Calu3 (cell line): Measurements from ENCODE around the gene GPATCH11. TPM values are rescaled to one million over a fixed set of nuclear protein-coding genes. Genes with fewer than 3 reads are reported as not detected.

Source experiments
- BruUV-seq: library from RNA; stranded (reverse); fragments of 400-500 nt; replicated peaks from 2 replicates; lab custom pipeline; 2021; lab: Mats Ljungman, UMichigan
- CTCF ChIA-PET: fragments of 300-600 bp; sonication (Branson Sonifier 250); formaldehyde crosslinking; loops from one replicate; lab custom pipeline; 2022; ENCODE audit warnings: antibody characterized with exemption; lab: Charles Lee
- DNase-seq: peaks from one replicate; pipeline ENCODE4 v3.0.0; 2022
- H3K27ac Mint-ChIP-seq: one replicate; pipeline ENCODE4 v1.8.0; 2022; ENCODE audit warnings: mixed read lengths; ENCODE audit not compliant: unreplicated experiment
- H3K27me3 Mint-ChIP-seq: one replicate; pipeline ENCODE4 v1.8.0; 2022; ENCODE audit warnings: mixed read lengths; ENCODE audit not compliant: unreplicated experiment
- H3K36me3 Mint-ChIP-seq: one replicate; pipeline ENCODE4 v1.8.0; 2022; ENCODE audit warnings: mild to moderate bottlenecking, moderate library complexity, mixed read lengths; ENCODE audit not compliant: insufficient read depth, unreplicated experiment
- H3K4me1 Mint-ChIP-seq: one replicate; pipeline ENCODE4 v1.8.0; 2022; ENCODE audit warnings: mild to moderate bottlenecking, low read depth, mixed read lengths; ENCODE audit not compliant: unreplicated experiment
- H3K4me3 Mint-ChIP-seq: one replicate; pipeline ENCODE4 v1.8.0; 2022; ENCODE audit warnings: mild to moderate bottlenecking, low read depth, moderate library complexity, mixed read lengths; ENCODE audit not compliant: unreplicated experiment
- H3K9me3 Mint-ChIP-seq: one replicate; pipeline ENCODE4 v1.8.0; 2022; ENCODE audit warnings: low read depth, mixed read lengths; ENCODE audit not compliant: unreplicated experiment
- intact Hi-C: fragments of 100-400 bp; cut with micrococcal nuclease; formaldehyde crosslinking; loops from one replicate; pipeline ENCODE4 v1.10.0; 2022; ENCODE audit not compliant: unreplicated experiment
- total RNA-seq: library from RNA; stranded (reverse); gene quantifications from 2 replicates; pipeline ENCODE4 v1.2.3, GENCODE V29; 2022
- TF ChIP-seq, protein P1 (sequence below): fragments of 200-600 bp; IDR thresholded peaks from one replicate; pipeline ENCODE4 v1.8.0; 2022; ENCODE audit warnings: antibody characterized with exemption; ENCODE audit not compliant: unreplicated experiment

The GPATCH11 gene
- total RNA-seq, 1 experiment from 2014 or later, result 5.4 TPM

DNA sequence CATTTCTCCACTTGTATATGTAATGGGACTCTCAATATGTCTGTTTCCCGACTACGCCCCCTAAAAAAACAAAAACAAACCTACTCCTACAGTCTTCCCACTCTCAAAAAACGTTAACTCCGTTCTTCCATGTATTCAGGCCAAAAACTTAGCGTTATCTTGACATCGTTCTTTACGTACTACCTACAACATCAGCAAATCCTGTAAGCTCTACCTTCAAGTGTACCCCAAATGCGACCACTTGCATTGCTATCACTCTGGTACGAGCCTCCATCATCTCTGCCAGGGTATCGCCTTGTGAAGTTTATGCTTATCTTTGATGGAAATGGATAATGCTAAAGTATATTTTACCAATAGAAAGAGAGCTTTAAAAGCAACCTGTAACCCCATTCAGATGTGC is 479 bp downstream of the GPATCH11 start:
- Mint-ChIP-seq H3K4me1 (no peaks in the 10 kb centered on the region), H3K27ac (no peak overlapping the region), H3K27me3 (no peaks in the 10 kb centered on the region), H3K4me3 (no peak overlapping the region), H3K9me3 (no peaks in the 10 kb centered on the region), H3K36me3 (peaks cover 8% of the 10 kb centered on the region)
- TF ChIP-seq, protein P1, sequence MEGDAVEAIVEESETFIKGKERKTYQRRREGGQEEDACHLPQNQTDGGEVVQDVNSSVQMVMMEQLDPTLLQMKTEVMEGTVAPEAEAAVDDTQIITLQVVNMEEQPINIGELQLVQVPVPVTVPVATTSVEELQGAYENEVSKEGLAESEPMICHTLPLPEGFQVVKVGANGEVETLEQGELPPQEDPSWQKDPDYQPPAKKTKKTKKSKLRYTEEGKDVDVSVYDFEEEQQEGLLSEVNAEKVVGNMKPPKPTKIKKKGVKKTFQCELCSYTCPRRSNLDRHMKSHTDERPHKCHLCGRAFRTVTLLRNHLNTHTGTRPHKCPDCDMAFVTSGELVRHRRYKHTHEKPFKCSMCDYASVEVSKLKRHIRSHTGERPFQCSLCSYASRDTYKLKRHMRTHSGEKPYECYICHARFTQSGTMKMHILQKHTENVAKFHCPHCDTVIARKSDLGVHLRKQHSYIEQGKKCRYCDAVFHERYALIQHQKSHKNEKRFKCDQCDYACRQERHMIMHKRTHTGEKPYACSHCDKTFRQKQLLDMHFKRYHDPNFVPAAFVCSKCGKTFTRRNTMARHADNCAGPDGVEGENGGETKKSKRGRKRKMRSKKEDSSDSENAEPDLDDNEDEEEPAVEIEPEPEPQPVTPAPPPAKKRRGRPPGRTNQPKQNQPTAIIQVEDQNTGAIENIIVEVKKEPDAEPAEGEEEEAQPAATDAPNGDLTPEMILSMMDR, result no peak
- intact Hi-C loops, result no loop called here
- CTCF ChIA-PET, result no interaction called here
- TSS peak; percentile 77 for BruUV-seq
- DNase-seq, result no peak

DNA sequence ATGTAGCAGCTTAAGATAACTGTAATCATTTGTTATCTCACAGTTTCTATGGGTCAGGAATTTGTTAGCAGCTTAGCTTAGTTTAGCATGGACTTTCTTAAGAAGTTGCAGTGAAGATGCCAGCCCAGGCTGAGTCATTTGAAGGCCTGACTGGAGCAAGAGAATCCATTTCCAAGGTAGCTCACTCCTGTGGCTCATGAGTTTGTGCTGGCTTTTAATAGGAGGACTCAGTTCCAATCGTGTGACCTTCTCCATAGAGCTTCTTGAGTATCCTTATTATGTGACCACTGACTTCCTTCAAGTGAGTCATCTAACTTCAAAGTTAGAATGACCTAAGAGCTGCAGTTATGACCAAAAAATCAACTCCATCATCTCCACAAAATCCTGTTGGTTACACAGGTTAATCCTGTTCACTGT is 1.4 kb downstream of the GPATCH11 start:
- intact Hi-C loops, result no loop called here
- Mint-ChIP-seq H3K27ac (no peak overlapping the region), H3K27me3 (no peaks in the 10 kb centered on the region), H3K9me3 (no peaks in the 10 kb centered on the region), H3K4me3 (no peak overlapping the region), H3K4me1 (no peaks in the 10 kb centered on the region), H3K36me3 (peaks cover 1% of the 10 kb centered on the region)
- DNase-seq, result no peak
- TF ChIP-seq, protein P1, result no peak
- no TSS peak for BruUV-seq
- CTCF ChIA-PET, result no interaction called here

DNA sequence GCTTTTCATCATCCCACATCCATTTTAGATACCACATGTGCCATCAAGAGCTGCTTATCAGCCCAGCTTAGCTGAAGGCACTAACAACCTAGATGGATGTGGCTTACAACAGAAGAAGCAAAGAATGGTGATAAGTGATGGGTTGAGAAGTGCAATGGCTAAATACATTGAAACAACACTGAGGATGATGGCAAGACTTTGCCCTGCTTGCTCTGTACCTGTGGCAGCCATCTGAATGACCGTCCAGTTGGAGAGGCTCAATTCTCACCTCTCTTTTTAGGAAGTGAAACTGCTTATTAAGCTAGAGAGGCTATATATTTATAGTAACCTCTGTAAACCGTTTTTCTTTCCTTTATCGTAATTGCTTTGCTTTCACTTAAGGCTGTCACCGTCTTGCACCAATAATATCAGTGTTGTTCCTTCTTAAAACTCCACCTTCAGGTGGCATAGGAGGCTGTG is 5.7 kb downstream of the GPATCH11 start:
- no peak for DNase-seq
- H3K36me3 Mint-ChIP-seq, result no peaks in the 10 kb centered on the region
- H3K27me3 Mint-ChIP-seq, result no peaks in the 10 kb centered on the region
- H3K4me3 Mint-ChIP-seq, result no peak overlapping the region
- no peak overlapping the region for H3K27ac Mint-ChIP-seq
- no peaks in the 10 kb centered on the region for H3K9me3 Mint-ChIP-seq
- H3K4me1 Mint-ChIP-seq, result no peaks in the 10 kb centered on the region
- TF ChIP-seq, protein P1, result no peak
- BruUV-seq, result no TSS peak
- CTCF ChIA-PET, result interaction anchor here (0.6 kb wide), 1 partner anchor 168 kb away, joined by 3 read pairs; no protein-coding TSS in a partner anchor
- intact Hi-C loops, result no loop called here

DNA sequence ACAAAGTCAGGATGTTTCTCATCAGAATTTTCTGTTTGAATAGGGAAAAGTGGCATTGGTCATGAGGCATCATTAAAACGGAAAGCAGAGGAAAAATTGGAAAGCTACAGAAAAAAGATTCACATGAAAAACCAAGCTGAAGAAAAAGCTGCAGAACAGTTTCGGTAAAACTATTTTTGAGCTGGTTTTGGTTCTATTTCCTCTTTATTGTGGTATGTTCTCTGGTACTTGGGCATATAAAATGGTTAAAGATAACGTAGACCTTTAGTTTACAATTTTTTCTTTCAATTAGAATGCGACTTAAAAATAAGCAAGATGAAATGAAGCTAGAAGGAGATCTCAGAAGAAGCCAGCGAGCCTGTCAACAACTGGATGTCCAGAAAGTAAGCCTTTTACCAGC is 7.6 kb downstream of the GPATCH11 start:
- Mint-ChIP-seq H3K27ac (no peak overlapping the region), H3K4me1 (no peaks in the 10 kb centered on the region), H3K27me3 (no peaks in the 10 kb centered on the region), H3K36me3 (peaks cover under 1% of the 10 kb centered on the region), H3K4me3 (no peak overlapping the region), H3K9me3 (no peaks in the 10 kb centered on the region)
- intact Hi-C loops, result no loop called here
- BruUV-seq, result no TSS peak
- DNase-seq, result no peak
- CTCF ChIA-PET, result no interaction called here
- TF ChIP-seq, protein P1, result no peak
